WTC11 (cell line): ENCODE data around the gene POLE3. TPM values are rescaled to one million over a fixed set of nuclear protein-coding genes. Genes with fewer than 3 reads are reported as not detected.
"Not testable (repeated sequence)": the region's sequence is repeated elsewhere in the genome, so short reads cannot be mapped to it uniquely, and the experiment has no call there.

Experiments
- ATAC-seq: fragments of 200-7000 bp; cut with Tn5 transposase; 2 replicates; pipeline ENCODE4 v1.10.0; 2021; ENCODE audit warnings: mild to moderate bottlenecking, moderate library complexity
- CTCF ChIA-PET: fragments of 300-600 bp; sonication (Branson Sonifier 250); formaldehyde crosslinking; loops from one replicate; lab custom pipeline; 2021; ENCODE audit warnings: antibody characterized with exemption; lab: Charles Lee
- POLR2A ChIA-PET: fragments of 350-600 bp; sonication (Branson Sonifier 250); formaldehyde crosslinking; loops from one replicate; lab custom pipeline; 2021; ENCODE audit warnings: antibody characterized with exemption; lab: Charles Lee
- DNase-seq: peaks from one replicate; pipeline ENCODE4 v3.0.0; 2021; ENCODE audit warnings: low spot score
- H3K27ac Mint-ChIP-seq: 2 replicates; pipeline ENCODE4 v1.8.0; 2021; ENCODE audit warnings: mixed read lengths
- H3K27me3 Mint-ChIP-seq: 2 replicates; pipeline ENCODE4 v1.8.0; 2021; ENCODE audit warnings: low read depth, mild to moderate bottlenecking, moderate library complexity, mixed read lengths
- H3K36me3 Mint-ChIP-seq: 2 replicates; pipeline ENCODE4 v1.8.0; 2021; ENCODE audit warnings: mixed read lengths
- H3K4me1 Mint-ChIP-seq: 2 replicates; pipeline ENCODE4 v1.8.0; 2022; ENCODE audit warnings: mixed read lengths
- H3K4me3 Mint-ChIP-seq: 2 replicates; pipeline ENCODE4 v1.8.0; 2021; ENCODE audit warnings: mild to moderate bottlenecking, moderate library complexity, mixed read lengths
- H3K9me3 Mint-ChIP-seq: 2 replicates; pipeline ENCODE4 v1.8.0; 2021; ENCODE audit warnings: mixed read lengths
- ATF3 ChIP-seq: sonication (generic); formaldehyde crosslinking; conservative IDR thresholded peaks from 2 replicates; pipeline ENCODE4 v1.8.1; 2022; ENCODE audit warnings: mild to moderate bottlenecking, missing genetic modification reagents
- CREM ChIP-seq: sonication (generic); formaldehyde crosslinking; IDR thresholded peaks from 2 replicates; pipeline ENCODE4 v1.8.1; 2022; ENCODE audit warnings: mild to moderate bottlenecking, missing genetic modification reagents, moderate library complexity
- EMX1 ChIP-seq: fragments of 250-450 bp; sonication (Bioruptor Pico); IDR thresholded peaks from 2 replicates; pipeline ENCODE4 v1.8.0; 2021; ENCODE audit warnings: mild to moderate bottlenecking
- MYBL2 ChIP-seq: sonication (generic); formaldehyde crosslinking; IDR thresholded peaks from 2 replicates; pipeline ENCODE4 v1.8.1; 2023; ENCODE audit warnings: mild to moderate bottlenecking, moderate library complexity, missing genetic modification reagents
- TEAD4 ChIP-seq: sonication (generic); formaldehyde crosslinking; IDR thresholded peaks from 2 replicates; pipeline ENCODE4 v1.8.0; 2022; ENCODE audit warnings: mild to moderate bottlenecking, missing genetic modification reagents
- ZNF121 ChIP-seq: sonication (generic); formaldehyde crosslinking; IDR thresholded peaks from 2 replicates; pipeline ENCODE4 v1.8.0; 2023; ENCODE audit warnings: missing genetic modification reagents
- ZSCAN18 ChIP-seq: fragments of 250-450 bp; sonication (Bioruptor Pico); IDR thresholded peaks from 2 replicates; pipeline ENCODE4 v2.1.2; 2022; ENCODE audit warnings: mild to moderate bottlenecking, moderate library complexity
- total RNA-seq: library from RNA; stranded (reverse); gene quantifications from 3 replicates; pipeline ENCODE4 v1.2.3, GENCODE V29; 2021
- TF ChIP-seq, protein P1 (sequence below): fragments of 250-450 bp; sonication (Bioruptor Pico); conservative IDR thresholded peaks from 2 replicates; pipeline ENCODE4 v1.9.0; 2021; ENCODE audit warnings: mild to moderate bottlenecking

POLE3 gene
- total RNA-seq, 1 experiment from 2014 or later, result 43.6 TPM

- ChIA-PET POLR2A (no interaction called here), CTCF (interaction anchor here (0.8 to 3.1 kb wide), 3 partner anchors 147 to 213 kb away, joined by 3 to 94 read pairs (median 13); no protein-coding TSS in a partner anchor)
- Mint-ChIP-seq H3K4me3 (no peak overlapping the region), H3K36me3 (no peaks in the 10 kb centered on the region), H3K9me3 (no peaks in the 10 kb centered on the region), H3K4me1 (peaks cover 2% of the 10 kb centered on the region; the same call in 1 of the 2 replicates), H3K27ac (no peak overlapping the region), H3K27me3 (no peaks in the 10 kb centered on the region)
- TF ChIP-seq, protein P1, sequence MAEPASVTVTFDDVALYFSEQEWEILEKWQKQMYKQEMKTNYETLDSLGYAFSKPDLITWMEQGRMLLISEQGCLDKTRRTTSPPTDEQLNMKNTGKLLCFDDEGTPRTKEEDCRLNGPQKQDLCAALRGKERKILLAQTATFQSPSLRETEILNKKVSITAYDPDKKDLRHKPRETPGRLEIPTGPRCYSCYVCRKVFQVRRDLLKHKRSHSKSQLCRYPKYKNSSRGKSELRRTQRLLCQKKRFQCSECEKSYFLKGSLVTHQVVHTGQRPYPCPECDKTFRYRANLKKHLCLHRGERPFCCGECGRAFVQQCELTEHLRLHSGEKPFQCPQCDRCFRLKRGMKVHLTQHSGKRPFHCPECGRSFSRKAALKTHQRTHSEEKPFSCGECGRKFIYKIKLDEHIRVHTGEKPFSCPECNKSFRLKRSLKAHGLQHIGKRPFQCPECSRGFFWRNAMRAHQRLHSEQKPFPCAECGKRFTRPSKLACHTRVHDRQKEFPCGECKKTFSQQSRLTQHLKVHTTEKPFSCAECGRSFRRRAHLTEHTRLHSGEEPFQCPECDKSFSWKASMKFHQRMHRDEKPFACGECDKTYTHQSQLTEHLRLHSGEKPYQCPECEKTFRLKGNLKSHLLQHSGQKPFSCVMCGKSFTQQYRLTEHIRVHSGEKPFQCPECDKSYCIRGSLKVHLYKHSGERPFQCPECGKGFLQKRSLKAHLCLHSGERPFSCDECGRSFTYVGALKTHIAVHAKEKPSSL (CRISPR knock-in tag), result no peak
- TF ChIP-seq EMX1, result no peak
- DNase-seq (no peak), ATAC-seq (no peak)
These were observed 34.3 kb upstream of the POLE3 start for GRCh38 chr9:113444736-113445135.

DNA sequence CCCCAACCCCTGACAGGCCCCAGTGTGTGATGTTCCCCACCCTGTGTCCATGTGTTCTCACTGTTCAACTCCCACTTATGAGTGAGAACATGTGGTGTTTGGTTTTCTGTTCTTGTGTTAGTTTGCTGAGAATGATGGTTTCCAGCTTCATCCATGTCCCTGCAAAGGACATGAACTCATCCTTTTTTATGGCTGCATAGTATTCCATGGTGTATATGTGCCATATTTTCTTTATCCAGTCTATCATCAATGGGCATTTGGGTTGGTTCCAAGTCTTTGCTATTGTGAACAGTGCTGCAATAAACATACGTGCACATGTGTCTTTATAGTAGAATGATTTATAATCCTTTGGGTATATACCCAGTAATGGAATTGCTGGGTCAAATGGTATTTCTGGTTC is 27.2 kb upstream of the POLE3 start:
- Mint-ChIP-seq H3K9me3 (peaks cover 33% of the 10 kb centered on the region), H3K27me3 (peaks cover 47% of the 10 kb centered on the region)
- H3K36me3 Mint-ChIP-seq, H3K4me3 Mint-ChIP-seq, H3K4me1 Mint-ChIP-seq, H3K27ac Mint-ChIP-seq, CTCF ChIA-PET, ATAC-seq, POLR2A ChIA-PET, DNase-seq: not testable (repeated sequence)

DNA sequence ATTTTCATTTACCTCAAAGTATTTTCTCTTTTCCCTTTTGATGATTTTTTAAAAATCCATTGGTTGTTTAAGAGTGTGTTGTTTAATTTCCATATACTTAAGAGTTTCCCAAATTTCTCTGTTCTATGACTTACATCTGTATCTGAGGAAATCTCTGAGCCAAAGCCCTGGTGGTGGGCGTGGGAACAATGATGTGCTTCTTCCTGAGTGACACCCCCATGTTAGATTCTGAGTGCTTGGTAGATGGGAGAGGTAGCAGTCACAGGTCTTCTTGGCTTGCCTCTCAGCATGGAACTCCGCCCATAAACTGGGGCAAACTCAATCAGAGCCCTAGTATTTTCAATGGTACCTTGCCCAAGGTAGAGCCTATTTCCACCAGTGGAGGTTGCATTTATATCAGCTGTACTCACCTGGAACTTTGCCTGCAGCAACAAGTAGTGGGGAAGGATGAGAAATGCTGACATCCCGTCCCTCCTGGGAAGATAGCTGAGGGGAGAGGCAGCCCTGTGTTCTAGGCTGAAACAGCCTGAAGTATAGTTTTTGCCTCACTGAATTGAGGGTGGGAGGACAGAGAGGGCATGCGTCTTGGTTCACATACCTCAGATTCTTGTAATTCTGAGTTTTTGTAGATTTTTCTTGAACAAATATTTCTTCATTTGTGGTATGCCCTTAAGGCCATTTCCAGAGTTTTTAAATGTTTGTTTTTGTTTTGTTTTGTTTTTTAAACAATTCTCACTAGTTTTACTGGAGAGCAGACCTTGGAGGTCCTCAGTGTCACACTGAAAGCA is 26.4 kb upstream of the POLE3 start:
- peaks cover 50% of the 10 kb centered on the region for H3K27me3 Mint-ChIP-seq
- H3K9me3 Mint-ChIP-seq, result peaks cover 37% of the 10 kb centered on the region
- ChIA-PET CTCF (no interaction called here), POLR2A (no interaction called here)
- no peaks in the 10 kb centered on the region for H3K4me1 Mint-ChIP-seq
- no peak overlapping the region for H3K4me3 Mint-ChIP-seq
- ATAC-seq, result no peak
- no peak for DNase-seq
- peaks cover 3% of the 10 kb centered on the region; the same call in 1 of the 2 replicates for H3K36me3 Mint-ChIP-seq
- H3K27ac Mint-ChIP-seq, result no peak overlapping the region
- TF ChIP-seq TEAD4, result no peak

DNA sequence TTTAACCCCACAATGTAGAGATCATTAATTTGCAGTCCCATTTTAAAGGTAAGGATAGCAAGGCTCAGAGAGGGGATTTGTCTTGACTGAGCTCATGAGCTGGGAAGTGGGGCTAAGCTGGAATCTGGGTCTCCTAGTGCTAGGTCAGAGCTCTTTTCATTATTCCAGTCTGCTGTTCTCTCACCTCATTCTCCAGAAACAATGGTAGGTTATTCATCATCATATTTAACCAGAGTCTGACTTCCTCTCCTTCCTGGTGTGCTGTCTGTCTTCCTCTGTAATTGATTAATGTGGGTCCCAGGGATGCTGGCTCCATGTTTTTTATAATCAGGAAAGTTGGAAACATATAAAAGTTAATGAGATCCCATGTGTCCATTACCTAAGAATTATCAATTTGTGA is 20.7 kb upstream of the POLE3 start:
- DNase-seq (no peak), ATAC-seq (no peak)
- Mint-ChIP-seq H3K27ac (no peak overlapping the region), H3K36me3 (peaks cover 3% of the 10 kb centered on the region; the same call in 1 of the 2 replicates), H3K4me1 (no peaks in the 10 kb centered on the region), H3K27me3 (peaks cover 52% of the 10 kb centered on the region), H3K4me3 (no peak overlapping the region), H3K9me3 (peaks cover 18% of the 10 kb centered on the region)
- POLR2A ChIA-PET, result interaction anchor here (0.5 kb wide), 1 partner anchor 132 kb away, joined by 4 read pairs; no protein-coding TSS in a partner anchor
- TF ChIP-seq CREM (CRISPR knock-in tag), result no peak
- TF ChIP-seq MYBL2 (CRISPR knock-in tag), result no peak
- no peak for TF ChIP-seq ZNF121
- TF ChIP-seq ZSCAN18, result no peak
- CTCF ChIA-PET, result no interaction called here

- H3K9me3 Mint-ChIP-seq, result peaks cover 7% of the 10 kb centered on the region
- ChIA-PET CTCF (no interaction called here), POLR2A (no interaction called here)
- no peaks in the 10 kb centered on the region for H3K36me3 Mint-ChIP-seq
- peaks cover 31% of the 10 kb centered on the region for H3K27me3 Mint-ChIP-seq
- ATAC-seq (no peak), DNase-seq (no peak)
- H3K4me1 Mint-ChIP-seq, result peaks cover 10% of the 10 kb centered on the region
- no peak overlapping the region for H3K27ac Mint-ChIP-seq
- TF ChIP-seq ATF3 (CRISPR knock-in tag), result no peak
- no peak overlapping the region for H3K4me3 Mint-ChIP-seq
These were observed 17.7 kb upstream of the POLE3 start for GRCh38 chr9:113428062-113428615.
